Stimulated activated naive CD8-positive, alpha-beta T cell treated with anti-CD3 and anti-CD28 coated beads, Interleukin-15, Interleukin-2, amounts not matched to agents 100 U/mL and 50 U/mL, for 24 hours (primary cell): ENCODE measurements around the gene RAB8A.
A peak's percentile ranks its signal among the peaks of the same experiment; 100 is the strongest.

ENCODE experiments used
- ATAC-seq: fragments of 150-1000 bp; cut with Tn5 transposase; one replicate; pipeline ENCODE4 v1.10.0; 2021
- DNase-seq: peaks from one replicate; pipeline ENCODE4 v3.0.0; 2021

The RAB8A gene

GRCh38 chr19:16112778-16113177, 1.1 kb downstream of the RAB8A start:
- ATAC-seq = no peak
- no peak for DNase-seq

- DNase-seq = no peak
Measured at GRCh38 chr19:16113727-16114126, 2.0 kb downstream of the RAB8A start.

GRCh38 chr19:16115301-16116039, 3.8 kb downstream of the RAB8A start:
- DNase-seq (no peak), ATAC-seq (no peak)

More at GRCh38 chr19:16113727-16114126, 2.0 kb downstream of the RAB8A start:
- ATAC-seq = no peak

GRCh38 chr19:16116067-16116466, 4.4 kb downstream of the RAB8A start:
- ATAC-seq = no peak

GRCh38 chr19:16117594-16118033, 5.9 kb downstream of the RAB8A start:
- ATAC-seq = no peak
- DNase-seq = peak; percentile 33

More at GRCh38 chr19:16116067-16116466, 4.4 kb downstream of the RAB8A start:
- DNase-seq = no peak

- ATAC-seq = peak; percentile 81
Measured at GRCh38 chr19:16118489-16119033, 6.9 kb downstream of the RAB8A start.

GRCh38 chr19:16119075-16119857, 7.6 kb downstream of the RAB8A start:
- DNase-seq (peak; percentile 33), ATAC-seq (peak; percentile 56)

More at GRCh38 chr19:16118489-16119033, 6.9 kb downstream of the RAB8A start:
- DNase-seq = peak; percentile 69

GRCh38 chr19:16121141-16121540, 9.5 kb downstream of the RAB8A start:
- DNase-seq (no peak), ATAC-seq (no peak)

- ATAC-seq (no peak), DNase-seq (no peak)
Measured at GRCh38 chr19:16121967-16122366, 10.3 kb downstream of the RAB8A start.

- ATAC-seq = no peak
- no peak for DNase-seq
Measured at GRCh38 chr19:16124953-16125352, 13.3 kb downstream of the RAB8A start.

GRCh38 chr19:16125737-16126495, 14.2 kb downstream of the RAB8A start:
- no peak for DNase-seq
- no peak for ATAC-seq

GRCh38 chr19:16127080-16127479, 15.4 kb downstream of the RAB8A start:
- no peak for DNase-seq
- no peak for ATAC-seq

GRCh38 chr19:16127776-16128371, 16.2 kb downstream of the RAB8A start:
- DNase-seq (no peak), ATAC-seq (no peak)

- ATAC-seq = no peak
Measured at GRCh38 chr19:16131648-16132047, 20.0 kb downstream of the RAB8A start.

GRCh38 chr19:16133818-16134217, 22.1 kb downstream of the RAB8A start:
- ATAC-seq (no peak), DNase-seq (no peak)

More at GRCh38 chr19:16131648-16132047, 20.0 kb downstream of the RAB8A start:
- no peak for DNase-seq

GRCh38 chr19:16134510-16134909, 22.8 kb downstream of the RAB8A start:
- no peak for ATAC-seq
- DNase-seq = no peak

- no peak for ATAC-seq
- no peak for DNase-seq
Measured at GRCh38 chr19:16135430-16136127, 23.9 kb downstream of the RAB8A start.

- no peak for DNase-seq
- no peak for ATAC-seq
Measured at GRCh38 chr19:16136185-16136999, 24.7 kb downstream of the RAB8A start.

- DNase-seq (peak; percentile 23), ATAC-seq (no peak)
Measured at GRCh38 chr19:16139752-16140151, 28.1 kb downstream of the RAB8A start.

- peak; percentile 27 for DNase-seq
- no peak for ATAC-seq
Measured at GRCh38 chr19:16141043-16141442, 29.4 kb downstream of the RAB8A start.
